ENCODE data around the gene TREM1.
"Not testable (repeated sequence)": the region's sequence is repeated elsewhere in the genome, so short reads cannot be mapped to it uniquely, and the experiment has no call there.

TREM1 gene

DNA sequence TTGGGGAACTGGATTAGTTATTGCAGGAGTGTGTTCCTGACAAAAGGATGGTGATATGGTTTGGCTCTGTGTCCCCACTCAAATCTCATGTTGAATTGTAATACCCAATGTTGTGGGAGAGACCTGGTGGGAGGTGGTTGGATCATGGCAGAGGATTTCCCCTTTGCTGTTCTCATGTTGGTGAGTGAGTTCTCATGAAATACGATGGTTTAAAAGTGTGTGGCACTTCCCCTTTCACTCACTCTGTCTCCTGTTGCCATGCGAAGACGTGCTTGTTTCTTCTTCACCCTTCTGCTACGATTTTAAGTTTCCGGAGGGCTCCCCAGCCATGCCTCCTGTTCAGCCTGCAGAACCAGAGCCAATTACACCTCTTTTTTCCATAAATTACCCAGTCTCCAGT is 16.2 kb upstream of the TREM1 start:
- peak in 1 of 2 experiments; percentile 65 for DNase-seq (ENCODE audit: low read depth in 1 of 2, low spot score in 1 of 2)
- Histone ChIP-seq H3K4me3 (replicated peaks; ENCODE audit: insufficient read depth, low read length) (no peak overlapping the region), H3K27me3 (ENCODE audit: insufficient read depth, poor library complexity, severe bottlenecking) (no peaks in the 10 kb centered on the region), H3K27ac (replicated peaks) (no peak overlapping the region)
- TF ChIP-seq, protein P1, sequence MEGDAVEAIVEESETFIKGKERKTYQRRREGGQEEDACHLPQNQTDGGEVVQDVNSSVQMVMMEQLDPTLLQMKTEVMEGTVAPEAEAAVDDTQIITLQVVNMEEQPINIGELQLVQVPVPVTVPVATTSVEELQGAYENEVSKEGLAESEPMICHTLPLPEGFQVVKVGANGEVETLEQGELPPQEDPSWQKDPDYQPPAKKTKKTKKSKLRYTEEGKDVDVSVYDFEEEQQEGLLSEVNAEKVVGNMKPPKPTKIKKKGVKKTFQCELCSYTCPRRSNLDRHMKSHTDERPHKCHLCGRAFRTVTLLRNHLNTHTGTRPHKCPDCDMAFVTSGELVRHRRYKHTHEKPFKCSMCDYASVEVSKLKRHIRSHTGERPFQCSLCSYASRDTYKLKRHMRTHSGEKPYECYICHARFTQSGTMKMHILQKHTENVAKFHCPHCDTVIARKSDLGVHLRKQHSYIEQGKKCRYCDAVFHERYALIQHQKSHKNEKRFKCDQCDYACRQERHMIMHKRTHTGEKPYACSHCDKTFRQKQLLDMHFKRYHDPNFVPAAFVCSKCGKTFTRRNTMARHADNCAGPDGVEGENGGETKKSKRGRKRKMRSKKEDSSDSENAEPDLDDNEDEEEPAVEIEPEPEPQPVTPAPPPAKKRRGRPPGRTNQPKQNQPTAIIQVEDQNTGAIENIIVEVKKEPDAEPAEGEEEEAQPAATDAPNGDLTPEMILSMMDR (IDR thresholded peaks at IDR 0.05; ENCODE audit: insufficient read depth, low read length) = no peak
- TF ChIP-seq SPI1 (IDR thresholded peaks at IDR 0.05; ENCODE audit: borderline replicate concordance, low read depth) = peak; percentile 98
- TF ChIP-seq POLR2AphosphoS5 (IDR thresholded peaks at IDR 0.05; ENCODE audit: low read depth) = no peak; the same call in 1 of the 2 replicates
- TF ChIP-seq REST (IDR thresholded peaks at IDR 0.05; ENCODE audit: insufficient replicate concordance, low read depth) = no peak
- no peak for TF ChIP-seq GABPA (IDR thresholded peaks at IDR 0.05; ENCODE audit: low read depth)

GRCh38 chr6:41298785-41299502 is 12.5 kb upstream of the TREM1 start:
- no peak for DNase-seq (ENCODE audit: low read depth in 1 of 2, low spot score in 1 of 2)
- Histone ChIP-seq H3K27ac (replicated peaks) (no peak overlapping the region), H3K27me3 (ENCODE audit: insufficient read depth, poor library complexity, severe bottlenecking) (no peaks in the 10 kb centered on the region), H3K4me3 (replicated peaks; ENCODE audit: insufficient read depth, low read length) (no peak overlapping the region)
- no peak for TF ChIP-seq POLR2AphosphoS5 (IDR thresholded peaks at IDR 0.05; ENCODE audit: low read depth)
- TF ChIP-seq GABPA (IDR thresholded peaks at IDR 0.05; ENCODE audit: low read depth) = no peak
- TF ChIP-seq SPI1 (IDR thresholded peaks at IDR 0.05; ENCODE audit: borderline replicate concordance, low read depth) = no peak
- TF ChIP-seq, protein P1 (IDR thresholded peaks at IDR 0.05; ENCODE audit: insufficient read depth, low read length) = no peak
- no peak for TF ChIP-seq REST (IDR thresholded peaks at IDR 0.05; ENCODE audit: insufficient replicate concordance, low read depth)

GRCh38 chr6:41297248-41297647 is 10.8 kb upstream of the TREM1 start:
- not testable (repeated sequence) for H3K27ac ChIP-seq (replicated peaks); H3K27me3 ChIP-seq (ENCODE audit: insufficient read depth, poor library complexity, severe bottlenecking); DNase-seq (ENCODE audit: low read depth in 1 of 2, low spot score in 1 of 2); H3K4me3 ChIP-seq (replicated peaks; ENCODE audit: insufficient read depth, low read length)

- Histone ChIP-seq H3K4me3 (replicated peaks; ENCODE audit: insufficient read depth, low read length) (no peak overlapping the region), H3K27me3 (ENCODE audit: insufficient read depth, poor library complexity, severe bottlenecking) (no peaks in the 10 kb centered on the region), H3K27ac (replicated peaks) (no peak overlapping the region)
- no peak for DNase-seq (ENCODE audit: low read depth in 1 of 2, low spot score in 1 of 2)
- TF ChIP-seq REST (IDR thresholded peaks at IDR 0.05; ENCODE audit: insufficient replicate concordance, low read depth) = no peak
- no peak for TF ChIP-seq POLR2AphosphoS5 (IDR thresholded peaks at IDR 0.05; ENCODE audit: low read depth)
- TF ChIP-seq, protein P1 (IDR thresholded peaks at IDR 0.05; ENCODE audit: insufficient read depth, low read length) = no peak
Measured at GRCh38 chr6:41294214-41294872, 7.9 kb upstream of the TREM1 start.

Data from HL-60 (cell line).